ENCODE data around the gene POU3F1. TPM values are rescaled to one million over a fixed set of nuclear protein-coding genes. Genes with fewer than 3 reads are reported as not detected.

The POU3F1 gene
- total RNA-seq, 4 donors from 2014 or later: 19.1 to 53.3 (median 35.4) TPM

DNA sequence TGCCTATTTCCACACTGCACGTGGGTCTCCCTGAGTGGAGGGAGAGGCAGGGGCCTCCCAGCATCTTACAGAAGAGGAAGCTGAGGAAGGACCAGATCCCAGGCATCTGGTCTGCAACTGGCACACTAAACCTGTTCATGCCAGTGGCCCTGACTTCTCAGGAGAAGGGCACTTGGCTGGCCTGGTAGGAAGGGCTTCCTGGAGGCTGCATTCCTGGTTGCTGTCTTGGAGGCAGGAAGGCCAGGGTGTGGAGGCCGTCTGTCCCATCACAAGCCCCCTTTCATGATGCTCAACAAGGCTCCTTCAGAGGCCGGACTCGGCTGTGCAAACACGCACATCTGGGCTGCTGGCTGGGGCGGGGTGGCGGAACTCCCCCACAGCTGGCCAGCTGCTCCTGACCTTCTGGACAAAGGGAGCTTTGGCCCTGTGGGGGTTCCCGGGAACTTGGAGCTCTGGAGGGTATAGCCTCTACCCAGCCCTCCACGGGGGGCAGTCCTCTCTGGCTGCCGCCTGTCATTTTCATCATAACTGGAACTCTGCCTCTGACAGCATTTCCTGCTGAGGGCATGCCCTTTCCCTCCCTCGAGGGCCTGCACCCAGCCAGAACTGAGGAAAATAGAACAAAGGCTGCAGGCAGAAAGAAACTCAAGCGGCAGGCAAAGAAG is 39.2 kb upstream of the POU3F1 start:
- intact Hi-C loops (cut with DNase I; ENCODE audit: low total_unique reads): no loop called here
- TF ChIP-seq, protein P1, sequence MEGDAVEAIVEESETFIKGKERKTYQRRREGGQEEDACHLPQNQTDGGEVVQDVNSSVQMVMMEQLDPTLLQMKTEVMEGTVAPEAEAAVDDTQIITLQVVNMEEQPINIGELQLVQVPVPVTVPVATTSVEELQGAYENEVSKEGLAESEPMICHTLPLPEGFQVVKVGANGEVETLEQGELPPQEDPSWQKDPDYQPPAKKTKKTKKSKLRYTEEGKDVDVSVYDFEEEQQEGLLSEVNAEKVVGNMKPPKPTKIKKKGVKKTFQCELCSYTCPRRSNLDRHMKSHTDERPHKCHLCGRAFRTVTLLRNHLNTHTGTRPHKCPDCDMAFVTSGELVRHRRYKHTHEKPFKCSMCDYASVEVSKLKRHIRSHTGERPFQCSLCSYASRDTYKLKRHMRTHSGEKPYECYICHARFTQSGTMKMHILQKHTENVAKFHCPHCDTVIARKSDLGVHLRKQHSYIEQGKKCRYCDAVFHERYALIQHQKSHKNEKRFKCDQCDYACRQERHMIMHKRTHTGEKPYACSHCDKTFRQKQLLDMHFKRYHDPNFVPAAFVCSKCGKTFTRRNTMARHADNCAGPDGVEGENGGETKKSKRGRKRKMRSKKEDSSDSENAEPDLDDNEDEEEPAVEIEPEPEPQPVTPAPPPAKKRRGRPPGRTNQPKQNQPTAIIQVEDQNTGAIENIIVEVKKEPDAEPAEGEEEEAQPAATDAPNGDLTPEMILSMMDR (IDR thresholded peaks at IDR 0.05): no peak
- TF ChIP-seq POLR2A (IDR thresholded peaks at IDR 0.05): no peak
- no peak overlapping the region for H3K4me3 ChIP-seq (ENCODE audit: low read depth, poor library complexity, severe bottlenecking)
- DNase-seq (ENCODE audit: low spot score in 2 of 2): no peak
- 59 to 65% methylated on average over 9 to 12 of the region's 12 CpGs for WGBS, 2 donors

DNA sequence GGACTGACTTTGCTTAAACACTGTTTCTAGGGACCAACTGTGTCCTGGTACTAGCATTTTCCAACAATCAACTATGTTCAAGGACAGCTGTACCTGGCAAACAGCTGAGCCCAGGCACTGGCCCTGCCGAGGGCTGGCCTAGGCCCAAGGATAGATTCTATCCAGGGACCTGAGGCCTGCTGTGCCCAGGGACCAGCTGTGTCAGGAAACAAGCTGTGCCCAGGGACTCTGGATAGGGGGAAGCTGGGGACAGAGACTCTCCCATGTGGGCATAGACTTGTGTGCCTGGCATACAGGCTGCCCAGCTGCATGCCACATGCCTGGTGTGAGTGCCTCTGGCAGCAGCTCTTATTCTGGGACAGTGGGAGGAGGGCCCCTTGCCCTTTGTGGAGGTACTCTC is 38.1 kb upstream of the POU3F1 start:
- WGBS, 2 donors: 20 to 63% methylated on average over 1 of the region's 1 CpG
- intact Hi-C loops (cut with DNase I; ENCODE audit: low total_unique reads): no loop called here
- no peak for TF ChIP-seq POLR2A (IDR thresholded peaks at IDR 0.05)
- TF ChIP-seq, protein P1 (IDR thresholded peaks at IDR 0.05): no peak
- no peak for DNase-seq (ENCODE audit: low spot score in 2 of 2)
- H3K4me3 ChIP-seq (ENCODE audit: low read depth, poor library complexity, severe bottlenecking): no peak overlapping the region

DNA sequence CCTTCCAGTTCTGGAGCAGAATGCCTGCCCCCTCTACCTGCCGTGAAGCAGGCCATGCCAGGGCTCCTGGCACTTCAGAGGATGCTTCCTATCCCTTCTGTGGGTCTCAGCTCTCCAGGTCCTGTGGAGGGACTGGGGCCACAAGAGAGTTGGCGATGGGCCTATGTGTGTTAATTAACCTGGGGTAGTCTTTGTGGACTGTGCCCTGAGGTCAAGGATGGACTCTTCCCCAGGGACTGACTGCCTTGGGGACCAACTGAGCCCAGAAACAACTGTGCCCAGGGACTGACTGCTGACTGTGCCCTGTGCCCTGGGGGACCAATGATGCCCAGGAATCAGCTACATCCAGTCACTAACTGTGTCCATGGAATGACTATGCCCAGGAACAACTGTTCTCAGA is 37.5 kb upstream of the POU3F1 start:
- no peak overlapping the region for H3K4me3 ChIP-seq (ENCODE audit: low read depth, poor library complexity, severe bottlenecking)
- intact Hi-C loops (cut with DNase I; ENCODE audit: low total_unique reads): no loop called here
- 73 to 100% methylated on average over 2 of the region's 2 CpGs for WGBS, 2 donors
- no peak for DNase-seq (ENCODE audit: low spot score in 2 of 2)
- no peak for TF ChIP-seq POLR2A (IDR thresholded peaks at IDR 0.05)

DNA sequence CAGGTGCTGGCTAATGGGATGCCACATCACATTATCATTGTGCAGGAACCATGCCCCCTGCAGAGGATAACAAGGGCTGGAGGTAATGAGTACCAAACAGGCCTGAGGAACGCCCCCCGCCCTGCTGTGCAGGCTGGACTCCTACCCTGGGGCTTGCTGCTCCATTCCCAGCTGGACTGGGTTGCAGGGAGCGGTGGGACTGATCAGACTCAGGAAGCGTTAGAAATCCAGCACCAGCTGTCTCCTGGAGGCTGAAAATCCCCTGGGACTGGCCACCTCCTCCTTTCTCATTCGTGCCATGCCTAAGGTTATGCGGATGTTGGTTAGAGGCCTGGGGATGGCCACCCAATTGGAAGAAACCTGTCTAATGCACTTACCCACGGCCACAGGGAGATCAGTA is 36.9 kb upstream of the POU3F1 start:
- no peak overlapping the region for H3K4me3 ChIP-seq (ENCODE audit: low read depth, poor library complexity, severe bottlenecking)
- intact Hi-C loops (cut with DNase I; ENCODE audit: low total_unique reads): no loop called here
- 47 to 56% methylated on average over 7 of the region's 7 CpGs for WGBS, 2 donors
- DNase-seq (ENCODE audit: low spot score in 2 of 2): no peak
- TF ChIP-seq POLR2A (IDR thresholded peaks at IDR 0.05): no peak
- TF ChIP-seq, protein P1 (IDR thresholded peaks at IDR 0.05): no peak

DNA sequence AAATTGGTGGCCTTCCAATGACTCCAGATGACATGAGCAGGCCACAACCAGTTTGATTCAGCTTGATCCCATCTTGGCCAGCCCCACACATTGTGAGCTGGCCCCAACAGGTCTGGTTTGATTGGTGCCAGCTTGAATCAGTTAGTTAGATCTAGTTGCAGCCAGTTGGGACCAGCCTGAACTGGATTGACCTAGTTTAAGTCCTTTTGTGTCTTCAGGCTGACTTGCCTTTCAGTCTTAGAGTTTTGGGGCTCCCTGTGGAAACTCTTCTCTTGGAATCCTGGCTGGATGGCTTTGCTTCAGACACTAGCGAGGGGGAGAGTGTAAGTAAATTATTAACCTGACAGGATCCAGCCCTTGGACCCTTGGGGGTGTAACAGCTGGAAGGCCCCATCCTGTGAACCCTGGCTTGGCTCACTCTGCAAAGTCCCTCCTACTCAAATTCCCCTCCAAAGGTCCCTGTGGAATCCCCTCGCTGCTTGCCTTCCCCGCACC is 36.2 kb upstream of the POU3F1 start:
- intact Hi-C loops (cut with DNase I; ENCODE audit: low total_unique reads): no loop called here
- H3K4me3 ChIP-seq (ENCODE audit: low read depth, poor library complexity, severe bottlenecking): no peak overlapping the region
- TF ChIP-seq POLR2A (IDR thresholded peaks at IDR 0.05): no peak
- TF ChIP-seq, protein P1 (IDR thresholded peaks at IDR 0.05): no peak
- DNase-seq (ENCODE audit: low spot score in 2 of 2): no peak
- WGBS, 2 donors: 49 to 56% methylated on average over 3 of the region's 3 CpGs

DNA sequence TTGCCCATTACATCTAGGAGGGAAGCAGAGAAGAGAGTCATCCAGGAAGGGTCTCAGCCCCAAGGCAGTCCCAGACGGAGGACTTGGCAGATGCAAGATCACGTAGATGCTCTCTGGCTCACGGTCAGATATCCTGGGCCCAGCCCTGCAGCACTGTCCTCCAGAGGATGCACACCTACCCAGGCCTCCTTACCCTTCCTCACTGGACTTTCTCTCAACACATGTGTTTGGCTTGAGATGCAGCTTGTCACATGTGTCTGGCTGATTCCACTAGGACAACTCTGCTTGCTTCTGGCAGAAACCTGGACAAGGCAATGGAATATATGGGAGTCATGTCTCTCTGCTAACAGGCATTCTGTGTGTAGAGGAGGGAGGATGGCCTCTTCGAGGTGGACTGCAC is 32.4 kb upstream of the POU3F1 start:
- no peak for DNase-seq (ENCODE audit: low spot score in 2 of 2)
- 62 to 69% methylated on average over 4 of the region's 4 CpGs for WGBS, 2 donors
- TF ChIP-seq, protein P1 (IDR thresholded peaks at IDR 0.05): no peak
- no peak for TF ChIP-seq POLR2A (IDR thresholded peaks at IDR 0.05)
- intact Hi-C loops (cut with DNase I; ENCODE audit: low total_unique reads): no loop called here
- no peak overlapping the region for H3K4me3 ChIP-seq (ENCODE audit: low read depth, poor library complexity, severe bottlenecking)
